Fibroblast of mammary gland (primary cell): Measurements from ENCODE around the gene GAS7.
"Not testable (repeated sequence)": the region's sequence is repeated elsewhere in the genome, so short reads cannot be mapped to it uniquely, and the experiment has no call there.

Experiments used
- DNase-seq: peaks from one replicate; pipeline ENCODE4 v3.0.0-alpha.2; 2010; ENCODE audit warnings: low read depth
- H3K4me3 ChIP-seq: 2 replicates; pipeline ENCODE4 v1.5.1; 2011; ENCODE audit warnings: low read depth, mild to moderate bottlenecking, low read length, moderate library complexity; ENCODE audit not compliant: control insufficient read depth
- CTCF ChIP-seq: conservative IDR thresholded peaks from 2 replicates; pipeline ENCODE4 v1.5.1; 2011; ENCODE audit warnings: low read depth, low read length, inconsistent platforms; ENCODE audit not compliant: control insufficient read depth, insufficient read depth

The GAS7 gene

GRCh38 chr17:10099051-10099571, 99.3 kb downstream of the GAS7 start:
- peak overlapping the region; percentile 15 for H3K4me3 ChIP-seq
- TF ChIP-seq CTCF, result no peak
- DNase-seq, result peak; percentile 87

- no peak for DNase-seq
These were observed 101.8 kb downstream of the GAS7 start for GRCh38 chr17:10096596-10096995.

GRCh38 chr17:10095295-10095694, 103.1 kb downstream of the GAS7 start:
- DNase-seq, result peak; percentile 81
- not testable (repeated sequence) for H3K4me3 ChIP-seq

More at GRCh38 chr17:10096596-10096995, 101.8 kb downstream of the GAS7 start:
- no peak overlapping the region for H3K4me3 ChIP-seq
- TF ChIP-seq CTCF, result no peak

GRCh38 chr17:10094797-10095196, 103.6 kb downstream of the GAS7 start:
- no peak overlapping the region for H3K4me3 ChIP-seq
- TF ChIP-seq CTCF, result no peak
- no peak for DNase-seq

GRCh38 chr17:10092595-10092994, 105.8 kb downstream of the GAS7 start:
- TF ChIP-seq CTCF, result no peak
- no peak for DNase-seq
- no peak overlapping the region for H3K4me3 ChIP-seq

- TF ChIP-seq CTCF, result no peak
- H3K4me3 ChIP-seq, result no peak overlapping the region
- DNase-seq, result no peak
These were observed 107.4 kb downstream of the GAS7 start for GRCh38 chr17:10091046-10091445.

GRCh38 chr17:10089196-10089804, 109.1 kb downstream of the GAS7 start:
- H3K4me3 ChIP-seq, result no peak overlapping the region
- TF ChIP-seq CTCF, result no peak
- no peak for DNase-seq
